DND-41 (cell line): Measurements from ENCODE around the gene VANGL2.

Source experiments
- ATAC-seq: fragments of 200-7000 bp; cut with Tn5 transposase; 3 replicates; pipeline ENCODE4 v1.9.1; 2021; ENCODE audit warnings: low read depth; ENCODE audit not compliant: insufficient read depth
- DNase-seq: peaks from one replicate; pipeline ENCODE4 v3.0.0-alpha.2; 2020
- H2AFZ ChIP-seq: 2 replicates; pipeline ENCODE4 v1.6.0; 2012; ENCODE audit warnings: low read depth, low read length
- H3K27ac ChIP-seq: 2 replicates; pipeline ENCODE4 v1.5.1; 2012; ENCODE audit warnings: low read length, inconsistent platforms
- H3K27me3 ChIP-seq: fragments of 200-600 bp; sonication (generic); 2 replicates; pipeline ENCODE4 v1.6.0; 2012; ENCODE audit warnings: low read length, mild to moderate bottlenecking, inconsistent platforms; ENCODE audit not compliant: insufficient read depth, poor library complexity
- H3K36me3 ChIP-seq: 2 replicates; pipeline ENCODE4 v1.5.1; 2012; ENCODE audit warnings: low read length, inconsistent platforms; ENCODE audit not compliant: insufficient read depth
- H3K4me1 ChIP-seq: 2 replicates; pipeline ENCODE4 v1.5.1; 2012; ENCODE audit warnings: mild to moderate bottlenecking, low read length; ENCODE audit not compliant: insufficient read depth
- H3K4me2 ChIP-seq: 2 replicates; pipeline ENCODE4 v1.6.0; 2012; ENCODE audit warnings: mild to moderate bottlenecking, moderate library complexity, low read length, inconsistent platforms; ENCODE audit not compliant: insufficient read depth
- H3K4me3 ChIP-seq, 2 experiments: fragments of 200-600 bp in 1 of 2; shearing (Covaris generic) in 1 of 2; 2 replicates each; pipeline ENCODE4 v1.5.1; 2012 to 2016; ENCODE audit warnings: inconsistent platforms in 2 of 2, low read length in 2 of 2, mild to moderate bottlenecking in 2 of 2, low read depth in 1 of 2, moderate library complexity in 1 of 2
- H3K79me2 ChIP-seq: 2 replicates; pipeline ENCODE4 v1.6.0; 2012; ENCODE audit warnings: low read length, inconsistent platforms; ENCODE audit not compliant: insufficient read depth
- H3K9ac ChIP-seq: 2 replicates; pipeline ENCODE4 v1.6.0; 2012; ENCODE audit warnings: low read depth, mild to moderate bottlenecking, inconsistent platforms, low read length, moderate library complexity
- H3K9me3 ChIP-seq: 2 replicates; pipeline ENCODE4 v1.5.1; 2012; ENCODE audit warnings: low read length, moderate library complexity, mild to moderate bottlenecking, inconsistent platforms; ENCODE audit not compliant: insufficient read depth, severe bottlenecking
- H4K20me1 ChIP-seq: 2 replicates; pipeline ENCODE4 v1.6.0; 2012; ENCODE audit warnings: low read length; ENCODE audit not compliant: insufficient read depth
- EZH2 ChIP-seq: IDR thresholded peaks from 3 replicates; pipeline ENCODE4 v1.6.1; 2012; ENCODE audit warnings: borderline replicate concordance, low read depth, mild to moderate bottlenecking, moderate library complexity, low read length, inconsistent platforms; ENCODE audit not compliant: severe bottlenecking
- TF ChIP-seq, protein P1 (sequence below): IDR thresholded peaks from 2 replicates; pipeline ENCODE4 v1.5.1; 2012; ENCODE audit warnings: borderline replicate concordance, low read length, moderate library complexity, mild to moderate bottlenecking; ENCODE audit not compliant: poor library complexity, severe bottlenecking; ENCODE audit errors: extremely low read depth

The VANGL2 gene

DNA sequence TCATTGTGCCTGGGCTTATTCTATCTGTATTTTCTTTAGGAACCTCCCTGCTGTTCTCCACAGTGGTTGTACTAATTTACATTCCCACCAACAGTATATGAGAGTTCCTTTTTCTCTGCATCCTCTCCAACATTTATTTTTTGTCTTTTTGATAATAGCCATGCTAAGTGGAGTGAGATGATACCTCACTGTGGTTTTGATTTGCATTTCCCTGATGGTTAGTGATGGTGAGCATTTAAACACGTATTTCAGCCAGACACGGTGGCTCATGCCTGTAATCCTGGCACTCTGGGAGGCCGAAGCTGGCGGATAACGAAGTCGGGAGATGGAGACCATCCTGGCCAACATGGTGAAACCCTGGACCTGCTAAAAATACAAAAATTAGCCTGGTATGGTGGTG, 64.8 kb downstream of the VANGL2 start:
- Histone ChIP-seq H3K9me3 (no peaks in the 10 kb centered on the region), H4K20me1 (no peaks in the 10 kb centered on the region), H3K36me3 (no peaks in the 10 kb centered on the region), H2AFZ (no peak overlapping the region), H3K4me1 (peaks cover 13% of the 10 kb centered on the region), H3K27me3 (no peaks in the 10 kb centered on the region), H3K4me2 (no peak overlapping the region), H3K27ac (no peak overlapping the region), H3K79me2 (no peaks in the 10 kb centered on the region), H3K4me3 (no peak overlapping the region), H3K9ac (no peak overlapping the region)
- ATAC-seq (no peak), DNase-seq (no peak)
- TF ChIP-seq, protein P1, sequence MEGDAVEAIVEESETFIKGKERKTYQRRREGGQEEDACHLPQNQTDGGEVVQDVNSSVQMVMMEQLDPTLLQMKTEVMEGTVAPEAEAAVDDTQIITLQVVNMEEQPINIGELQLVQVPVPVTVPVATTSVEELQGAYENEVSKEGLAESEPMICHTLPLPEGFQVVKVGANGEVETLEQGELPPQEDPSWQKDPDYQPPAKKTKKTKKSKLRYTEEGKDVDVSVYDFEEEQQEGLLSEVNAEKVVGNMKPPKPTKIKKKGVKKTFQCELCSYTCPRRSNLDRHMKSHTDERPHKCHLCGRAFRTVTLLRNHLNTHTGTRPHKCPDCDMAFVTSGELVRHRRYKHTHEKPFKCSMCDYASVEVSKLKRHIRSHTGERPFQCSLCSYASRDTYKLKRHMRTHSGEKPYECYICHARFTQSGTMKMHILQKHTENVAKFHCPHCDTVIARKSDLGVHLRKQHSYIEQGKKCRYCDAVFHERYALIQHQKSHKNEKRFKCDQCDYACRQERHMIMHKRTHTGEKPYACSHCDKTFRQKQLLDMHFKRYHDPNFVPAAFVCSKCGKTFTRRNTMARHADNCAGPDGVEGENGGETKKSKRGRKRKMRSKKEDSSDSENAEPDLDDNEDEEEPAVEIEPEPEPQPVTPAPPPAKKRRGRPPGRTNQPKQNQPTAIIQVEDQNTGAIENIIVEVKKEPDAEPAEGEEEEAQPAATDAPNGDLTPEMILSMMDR = no peak
- TF ChIP-seq EZH2 = no peak

DNA sequence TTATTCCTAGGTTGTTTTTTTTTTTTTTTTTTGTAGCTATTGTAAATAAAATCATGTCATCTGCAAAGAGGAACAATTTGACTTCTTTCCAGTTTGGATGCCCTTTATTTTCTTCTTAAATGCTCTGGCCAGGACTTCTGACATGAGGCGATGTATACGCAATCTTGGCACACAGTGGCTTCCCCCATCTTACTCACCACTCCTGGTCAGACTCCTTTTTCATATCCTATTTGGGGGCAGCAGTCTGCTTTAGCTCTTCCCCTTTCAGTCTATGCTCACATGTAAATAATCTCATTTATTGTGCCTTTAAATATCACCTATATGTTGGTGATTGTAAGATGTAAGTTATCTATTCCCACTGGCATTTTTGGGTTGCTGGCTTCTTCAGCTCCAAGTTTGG, 66.6 kb downstream of the VANGL2 start:
- Histone ChIP-seq H2AFZ (no peak overlapping the region), H3K36me3 (no peaks in the 10 kb centered on the region), H3K9ac (no peak overlapping the region), H3K4me3 (no peak overlapping the region), H4K20me1 (no peaks in the 10 kb centered on the region), H3K27me3 (no peaks in the 10 kb centered on the region), H3K9me3 (no peaks in the 10 kb centered on the region), H3K4me1 (peaks cover 15% of the 10 kb centered on the region), H3K4me2 (no peak overlapping the region), H3K79me2 (no peaks in the 10 kb centered on the region), H3K27ac (no peak overlapping the region)
- no peak for ATAC-seq
- DNase-seq = no peak
- TF ChIP-seq EZH2 = no peak
- TF ChIP-seq, protein P1 = no peak

DNA sequence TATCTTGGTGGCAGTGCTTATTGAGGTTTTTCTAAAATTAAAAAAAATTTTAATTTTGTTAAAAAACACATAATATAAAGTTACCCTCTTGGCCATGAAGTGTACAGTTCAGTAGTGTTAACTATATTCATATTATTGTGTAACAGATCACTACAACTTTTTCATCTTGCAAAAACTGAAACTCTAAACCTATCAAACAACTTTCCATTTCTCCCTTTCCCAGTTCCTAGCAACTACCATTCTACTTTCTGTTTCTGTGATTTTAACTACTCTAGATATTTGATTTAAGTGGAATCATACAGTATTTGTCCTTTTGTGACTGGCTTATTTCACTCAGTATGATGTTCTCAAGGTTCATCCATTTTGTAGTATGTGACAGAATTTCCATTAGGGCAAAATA, 67.2 kb downstream of the VANGL2 start:
- H4K20me1 ChIP-seq = no peaks in the 10 kb centered on the region
- no peak overlapping the region for H3K9ac ChIP-seq
- no peak overlapping the region for H3K4me3 ChIP-seq
- H3K9me3 ChIP-seq = no peaks in the 10 kb centered on the region
- H3K36me3 ChIP-seq = no peaks in the 10 kb centered on the region
- no peak overlapping the region for H2AFZ ChIP-seq
- DNase-seq = no peak
- no peak for ATAC-seq
- H3K27ac ChIP-seq = no peak overlapping the region
- no peaks in the 10 kb centered on the region for H3K79me2 ChIP-seq
- H3K4me2 ChIP-seq = no peak overlapping the region
- TF ChIP-seq, protein P1 = no peak
- TF ChIP-seq EZH2 = no peak
- H3K4me1 ChIP-seq = peaks cover 16% of the 10 kb centered on the region
- no peaks in the 10 kb centered on the region for H3K27me3 ChIP-seq

DNA sequence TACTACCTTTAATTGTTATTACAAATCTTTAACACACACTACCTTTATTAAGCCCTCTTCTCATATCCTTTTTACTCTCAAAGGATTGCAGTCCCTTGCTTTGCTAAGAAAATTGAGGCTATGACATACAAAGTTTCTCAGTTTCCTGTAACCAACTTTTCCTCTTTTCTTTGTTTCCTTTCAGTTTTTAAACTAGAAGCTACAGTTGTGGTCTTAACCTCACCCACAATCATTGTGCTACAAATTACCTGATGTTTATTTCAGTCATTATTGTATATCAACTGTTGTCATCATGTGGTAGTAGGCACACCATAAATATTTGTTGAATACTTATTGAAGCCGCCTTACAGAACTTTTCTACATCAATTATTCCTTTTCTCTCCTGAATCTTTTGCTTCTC, 70.9 kb downstream of the VANGL2 start:
- H3K4me1 ChIP-seq = peaks cover 16% of the 10 kb centered on the region
- H2AFZ ChIP-seq = no peak overlapping the region
- H3K4me2 ChIP-seq = peak overlapping the region; percentile 6
- no peaks in the 10 kb centered on the region for H3K36me3 ChIP-seq
- H3K4me3 ChIP-seq = no peak overlapping the region
- H3K27ac ChIP-seq = peak overlapping the region; percentile 50
- no peaks in the 10 kb centered on the region for H3K9me3 ChIP-seq
- ATAC-seq (peak; percentile 83), DNase-seq (no peak)
- no peak overlapping the region for H3K9ac ChIP-seq
- H3K27me3 ChIP-seq = no peaks in the 10 kb centered on the region
- no peaks in the 10 kb centered on the region for H4K20me1 ChIP-seq
- TF ChIP-seq, protein P1 = no peak
- TF ChIP-seq EZH2 = no peak
- no peaks in the 10 kb centered on the region for H3K79me2 ChIP-seq
